Embryonic facial prominence (tissue), 1 donor: Measurements from ENCODE around the gene PLG.
"Not testable (repeated sequence)": the region's sequence is repeated elsewhere in the genome, so short reads cannot be mapped to it uniquely, and the experiment has no call there.

Experiments used
- DNase-seq: peaks from one replicate; pipeline ENCODE4 v3.0.0-alpha.2; 2016; ENCODE audit errors: extremely low spot score

PLG gene

GRCh38 chr6:160704688-160705087 lies 2.6 kb downstream of the PLG start:
- DNase-seq, result not testable (repeated sequence)

- DNase-seq, result not testable (repeated sequence)
Observed at GRCh38 chr6:160708993-160709392, 6.9 kb downstream of the PLG start.

GRCh38 chr6:160714731-160715316 lies 12.8 kb downstream of the PLG start:
- no peak for DNase-seq

- no peak for DNase-seq
Observed at GRCh38 chr6:160730911-160731310, 28.9 kb downstream of the PLG start.

- DNase-seq, result no peak
Observed at GRCh38 chr6:160733050-160733646, 31.1 kb downstream of the PLG start.

GRCh38 chr6:160734627-160735026 lies 32.6 kb downstream of the PLG start:
- DNase-seq, result no peak

GRCh38 chr6:160735523-160735922 lies 33.5 kb downstream of the PLG start:
- DNase-seq, result no peak

GRCh38 chr6:160737934-160738333 lies 35.9 kb downstream of the PLG start:
- DNase-seq, result no peak

GRCh38 chr6:160739955-160740354 lies 37.9 kb downstream of the PLG start:
- no peak for DNase-seq

- not testable (repeated sequence) for DNase-seq
Observed at GRCh38 chr6:160741012-160741411, 39.0 kb downstream of the PLG start.

- DNase-seq, result no peak
Observed at GRCh38 chr6:160742090-160742489, 40.0 kb downstream of the PLG start.

- no peak for DNase-seq
Observed at GRCh38 chr6:160750276-160750689, 48.2 kb downstream of the PLG start.

- DNase-seq, result not testable (repeated sequence)
Observed at GRCh38 chr6:160753211-160753610, 51.2 kb downstream of the PLG start.

- DNase-seq, result no peak
Observed at GRCh38 chr6:160755165-160755564, 53.1 kb downstream of the PLG start.

- DNase-seq, result no peak
Observed at GRCh38 chr6:160756021-160756420, 54.0 kb downstream of the PLG start.

GRCh38 chr6:160756871-160757270 lies 54.8 kb downstream of the PLG start:
- DNase-seq, result no peak

GRCh38 chr6:160764847-160765246 lies 62.8 kb downstream of the PLG start:
- DNase-seq, result no peak

- DNase-seq, result no peak
Observed at GRCh38 chr6:160765412-160765811, 63.4 kb downstream of the PLG start.

- no peak for DNase-seq
Observed at GRCh38 chr6:160766657-160766988, 64.6 kb downstream of the PLG start.

- no peak for DNase-seq
Observed at GRCh38 chr6:160766989-160767646, 65.1 kb downstream of the PLG start.

- no peak for DNase-seq
Observed at GRCh38 chr6:160767647-160768019, 65.6 kb downstream of the PLG start.

GRCh38 chr6:160768101-160768500 lies 66.1 kb downstream of the PLG start:
- DNase-seq, result no peak

- DNase-seq, result no peak
Observed at GRCh38 chr6:160774399-160774798, 72.4 kb downstream of the PLG start.
